SKM-1 treated with dmso at 0.1 percent for 144 hours (cell line): ENCODE data around the gene SGSM1.

Source experiments
- DNase-seq: peaks from one replicate; lab custom pipeline; 2025; ENCODE audit not compliant: unreplicated experiment; lab: John Stamatoyannopoulos, UW

Gene SGSM1

GRCh38 chr22:24947881-24948280, 141.9 kb downstream of the SGSM1 start:
- no peak for DNase-seq

- DNase-seq: no peak
These were observed 142.6 kb downstream of the SGSM1 start for GRCh38 chr22:24948356-24949202.

DNA sequence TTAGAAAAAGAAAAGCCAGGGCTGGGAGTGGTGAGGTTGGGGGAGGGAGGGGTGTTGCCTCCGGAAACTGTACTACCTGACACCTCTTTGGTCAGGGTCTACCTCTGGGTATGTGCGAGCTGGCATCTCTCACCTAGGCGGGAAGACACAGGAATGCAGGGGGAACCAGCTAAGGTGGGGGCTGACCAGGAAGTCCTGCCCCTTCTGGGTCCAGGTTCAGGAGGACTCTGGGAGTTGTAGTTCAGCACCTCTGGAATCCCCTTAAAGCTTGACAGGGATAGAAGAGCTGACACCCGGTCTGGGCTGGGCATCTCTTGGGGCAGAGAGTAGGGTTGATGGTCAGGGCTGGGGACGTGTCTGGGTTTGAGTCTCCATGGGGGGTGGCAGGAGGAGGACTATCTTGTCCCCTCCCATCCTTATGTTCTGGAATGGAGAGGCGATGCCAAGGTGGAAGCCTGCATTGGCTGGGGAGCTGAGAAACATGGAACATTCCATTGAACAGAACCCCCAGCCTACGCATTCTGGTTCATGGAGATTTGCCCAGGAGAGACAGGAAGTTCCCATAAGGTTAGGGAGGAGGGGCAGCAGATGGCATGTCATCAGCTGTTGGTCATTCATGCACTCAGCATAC, 144.4 kb downstream of the SGSM1 start:
- DNase-seq: no peak

DNA sequence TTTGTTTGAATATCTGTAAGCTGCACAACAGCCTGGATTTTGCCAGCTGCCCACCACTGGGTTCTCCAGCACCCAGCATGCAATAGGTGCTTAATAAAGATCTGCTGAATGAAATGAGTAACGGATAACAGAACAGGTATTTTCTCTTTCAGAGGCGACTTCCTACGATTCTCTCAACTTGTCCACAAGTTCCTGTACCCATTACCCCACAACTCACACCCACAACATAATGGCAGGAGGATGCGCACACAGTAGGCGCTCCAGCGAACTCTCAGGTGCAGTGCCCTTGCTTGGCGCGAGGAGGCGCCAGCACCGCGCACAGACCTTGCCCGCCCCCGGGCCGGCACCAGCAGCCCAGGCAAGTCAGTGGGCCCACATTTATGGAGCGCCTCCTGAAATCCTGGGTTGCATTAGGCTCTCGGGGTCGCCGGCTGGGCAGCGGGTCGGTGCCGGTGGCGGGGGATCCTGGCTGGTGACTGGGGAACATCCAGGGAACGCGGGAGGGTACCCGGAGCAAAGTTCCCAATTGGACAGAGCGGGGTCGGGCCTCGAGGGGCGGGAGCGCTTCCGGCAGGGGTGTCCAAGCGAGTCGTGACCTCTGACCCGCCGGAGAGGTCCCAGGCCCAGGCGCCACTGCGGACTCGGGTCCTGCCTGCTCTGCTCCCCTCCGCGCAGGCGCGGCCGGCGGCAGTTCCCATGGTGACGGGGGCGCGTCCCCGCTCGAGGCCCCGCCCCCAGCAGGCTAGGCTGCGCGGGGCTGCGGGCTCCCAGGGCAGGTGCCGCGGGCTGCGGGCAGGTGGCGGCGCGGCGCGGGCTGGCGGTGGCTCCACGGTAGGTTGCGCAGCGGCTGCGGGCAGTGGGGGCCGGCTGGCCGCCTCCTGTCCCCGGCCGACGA, 146.2 kb downstream of the SGSM1 start, which contains the start of gene KIAA1671:
KIAA1671 (plus strand) TSS at position 775 of the 895 bp plus-strand sequence. CDS start 75,284 bp downstream, outside the sequence.
- DNase-seq: peak; percentile 54

- no peak for DNase-seq
These were observed 146.9 kb downstream of the SGSM1 start for GRCh38 chr22:24952837-24953383.

DNA sequence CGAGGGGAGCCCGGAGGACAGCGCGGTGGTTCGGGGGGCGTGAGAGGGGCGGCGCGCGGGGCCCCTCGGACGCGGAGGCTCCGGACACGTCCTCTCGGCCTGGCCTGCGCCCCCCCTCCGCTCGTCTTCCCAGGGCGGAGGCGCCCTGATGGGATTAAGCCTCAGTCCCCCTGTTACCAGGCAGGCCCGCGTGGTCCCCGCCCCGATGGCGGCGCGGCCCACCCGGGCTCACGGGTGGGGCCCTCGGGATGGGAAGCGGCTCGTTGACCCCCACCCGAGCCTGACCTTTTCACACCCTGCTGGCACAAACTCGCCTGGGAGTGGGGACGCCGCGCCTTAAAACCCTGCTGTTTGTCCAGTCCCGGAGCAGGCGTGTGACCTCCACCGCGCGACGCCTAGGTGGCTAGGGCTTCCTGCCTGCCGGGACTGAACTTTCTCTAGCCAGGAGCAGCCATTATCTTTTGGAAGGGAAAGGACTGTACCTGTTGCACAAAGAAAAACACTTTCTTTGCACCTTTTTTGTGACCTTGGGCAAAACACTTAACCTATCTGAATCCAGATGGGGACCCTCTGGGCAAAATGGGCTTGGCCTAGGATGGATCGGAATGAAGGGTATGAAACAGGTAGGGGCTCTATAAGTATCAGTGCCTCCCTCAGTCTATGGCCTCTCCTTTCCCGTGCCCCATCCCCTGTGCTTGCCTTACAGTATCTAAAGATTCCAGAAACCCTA, 147.5 kb downstream of the SGSM1 start:
- no peak for DNase-seq

DNA sequence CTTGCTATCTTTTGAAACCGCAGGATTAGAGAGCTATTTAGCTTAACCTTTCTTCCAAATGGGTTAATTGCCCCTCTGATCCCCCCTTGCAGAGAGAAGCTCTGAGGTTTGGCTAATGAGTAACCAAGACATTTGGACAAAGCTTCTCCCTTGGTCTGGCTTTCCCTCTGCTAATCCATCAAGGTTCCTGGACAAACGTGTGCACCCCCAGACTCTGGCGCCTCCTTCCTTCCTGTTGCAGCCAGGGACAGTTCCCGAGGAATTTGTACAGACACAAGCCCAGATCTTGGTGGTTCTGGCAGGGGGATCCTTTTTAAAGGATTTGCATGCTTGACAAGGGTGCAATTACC, 148.1 kb downstream of the SGSM1 start:
- DNase-seq: no peak

- no peak for DNase-seq
These were observed 148.8 kb downstream of the SGSM1 start for GRCh38 chr22:24954856-24955255.

GRCh38 chr22:24957043-24957442, 151.0 kb downstream of the SGSM1 start:
- no peak for DNase-seq

DNA sequence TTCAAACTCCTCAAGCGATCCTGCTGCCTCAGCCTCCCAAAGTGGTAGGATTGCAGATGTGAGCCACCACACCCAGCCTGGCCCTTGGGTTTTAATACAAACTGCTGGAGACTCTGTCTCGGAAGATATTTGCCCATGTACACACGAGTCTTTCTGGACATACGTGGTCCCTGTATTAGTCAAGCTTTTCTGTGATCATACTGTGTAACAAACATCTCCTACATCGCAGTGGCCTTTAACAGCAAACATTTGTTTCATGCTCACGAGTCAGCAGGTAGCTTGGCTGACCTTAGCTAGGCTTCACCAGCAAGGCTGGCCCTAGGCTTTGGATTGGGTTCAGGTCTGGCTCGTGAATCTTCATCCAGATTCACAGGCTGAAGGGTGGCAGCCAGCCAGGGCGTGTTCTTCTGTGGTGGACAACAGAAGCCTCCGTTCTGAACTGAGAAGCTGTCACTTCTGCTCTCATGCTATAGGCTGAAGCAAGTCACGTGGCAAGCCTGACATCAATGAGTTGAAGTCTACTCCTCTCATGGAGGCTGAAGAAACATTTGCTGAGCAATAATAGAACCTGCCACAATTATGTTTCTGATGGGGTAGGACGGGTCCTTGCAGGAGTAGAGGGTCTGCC, 155.3 kb downstream of the SGSM1 start:
- no peak for DNase-seq

DNA sequence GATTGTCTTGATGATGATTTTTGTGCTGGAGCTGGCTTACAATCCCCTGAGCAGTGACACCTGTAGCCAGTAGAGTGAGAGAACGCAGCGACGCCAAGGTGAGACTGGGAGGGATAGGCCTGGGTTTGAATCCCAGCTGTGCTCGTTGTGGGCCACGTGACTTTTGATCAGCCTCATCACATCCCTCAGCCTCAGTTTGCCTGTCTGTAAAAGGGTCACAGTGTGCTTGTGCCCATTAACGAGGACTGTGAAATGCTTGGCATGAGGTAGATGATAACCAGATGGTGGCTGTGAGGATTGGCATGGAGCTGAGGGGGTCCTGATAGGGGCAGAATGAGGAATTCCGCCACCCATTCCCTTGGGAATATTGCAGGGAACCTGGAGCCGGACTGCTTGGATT, 156.1 kb downstream of the SGSM1 start:
- no peak for DNase-seq

DNA sequence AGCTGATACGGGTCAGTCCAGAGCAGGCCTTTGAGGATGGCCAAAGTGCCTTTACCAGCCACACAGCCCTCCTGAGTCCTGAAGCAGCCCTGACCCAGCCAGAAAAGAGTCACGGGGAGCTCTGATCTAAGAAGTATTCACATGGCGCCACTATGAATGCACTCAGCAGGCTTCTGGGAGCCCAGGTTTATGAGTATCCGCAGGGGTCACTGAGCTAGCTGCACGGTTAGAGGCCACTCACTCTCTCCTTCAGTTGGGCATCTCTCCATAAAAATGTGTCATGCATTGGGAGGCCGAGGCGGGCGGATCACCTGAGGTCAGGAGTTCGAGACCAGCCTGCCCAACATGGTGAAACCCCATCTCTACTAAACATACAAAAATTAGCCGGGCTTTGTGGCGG, 156.8 kb downstream of the SGSM1 start:
- DNase-seq: no peak

DNA sequence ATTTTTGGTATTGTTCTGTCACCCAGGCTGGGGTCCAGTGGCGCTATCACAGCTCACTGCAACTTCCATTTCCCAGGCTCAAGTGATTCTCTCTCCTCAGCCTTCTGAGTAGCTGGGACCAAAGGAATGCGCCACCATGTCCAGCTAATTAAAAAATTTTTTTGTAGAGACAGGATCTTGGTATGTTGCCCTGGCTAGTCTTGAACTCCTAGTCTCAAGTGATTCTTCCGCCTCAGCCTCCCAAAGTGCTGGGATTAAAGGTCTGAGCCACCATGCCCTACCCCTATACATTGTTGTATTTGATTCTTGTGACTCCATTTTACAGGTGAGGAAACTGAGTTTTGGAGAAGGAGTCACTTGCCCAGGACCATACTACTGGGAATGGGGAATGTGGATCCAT, 158.4 kb downstream of the SGSM1 start:
- DNase-seq: no peak

- DNase-seq: no peak
These were observed 160.0 kb downstream of the SGSM1 start for GRCh38 chr22:24965822-24966626.

- no peak for DNase-seq
These were observed 162.1 kb downstream of the SGSM1 start for GRCh38 chr22:24968066-24968561.

DNA sequence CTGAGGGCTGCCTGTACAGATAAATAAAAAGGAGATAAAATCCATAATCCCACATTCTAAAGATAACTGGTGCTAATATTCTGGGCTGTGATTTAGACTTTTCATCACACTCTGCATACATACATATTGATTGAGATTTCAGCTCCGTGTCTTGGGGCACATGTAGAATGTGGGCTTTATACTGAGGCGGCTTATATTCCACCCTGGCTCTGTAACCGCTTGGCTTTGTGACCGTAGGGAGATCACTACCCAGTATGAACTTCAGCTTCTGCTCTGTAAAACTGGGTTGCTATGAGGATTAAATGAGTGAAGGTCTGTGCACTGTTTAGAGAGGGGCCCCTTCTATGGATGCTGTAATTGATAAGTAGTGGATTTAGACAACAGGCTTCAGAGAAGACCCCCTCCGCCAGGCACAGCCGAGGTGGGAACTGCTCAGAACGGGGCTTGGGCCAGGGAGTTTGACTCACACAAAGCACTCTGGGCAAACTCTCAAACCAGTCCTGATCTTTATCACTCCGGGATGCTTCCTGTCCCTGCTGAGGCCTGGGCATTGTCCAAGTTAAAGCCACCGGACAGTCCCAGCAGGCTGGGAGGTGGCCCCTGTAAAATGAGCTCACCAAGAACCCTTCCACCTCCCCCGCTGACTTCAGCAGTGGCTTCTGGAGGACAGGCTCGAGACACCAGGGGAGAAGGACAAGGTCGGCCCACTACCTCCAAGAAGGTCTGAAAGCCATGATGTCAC, 163.7 kb downstream of the SGSM1 start:
- DNase-seq: no peak

GRCh38 chr22:24972369-24972768, 166.4 kb downstream of the SGSM1 start:
- no peak for DNase-seq

- no peak for DNase-seq
These were observed 167.9 kb downstream of the SGSM1 start for GRCh38 chr22:24973872-24974271.
